ENCODE measurements around the gene TSPAN5.

Gene TSPAN5

GRCh38 chr4:98641906-98642668 lies 16.3 kb downstream of the TSPAN5 start (continued):
- TF ChIP-seq CSRNP3 (CRISPR knock-in tag; IDR thresholded peaks at IDR 0.05), result no peak

GRCh38 chr4:98641376-98641775 lies 17.0 kb downstream of the TSPAN5 start:
- ATAC-seq, result peak; percentile 13; the same call in 2 of the 3 replicates
- TF ChIP-seq SNAI2 (CRISPR knock-in tag; IDR thresholded peaks at IDR 0.05), result no peak
- no peak for TF ChIP-seq ZFP30 (CRISPR knock-in tag; IDR thresholded peaks at IDR 0.05)
- TF ChIP-seq ZNF70 (CRISPR knock-in tag; IDR thresholded peaks at IDR 0.05), result no peak
- TF ChIP-seq ESRRG (CRISPR knock-in tag; IDR thresholded peaks at IDR 0.05), result no peak
- no peak for TF ChIP-seq ZNF565 (CRISPR knock-in tag; conservative IDR thresholded peaks at IDR 0.05; ENCODE audit: low read depth)
- no peak for TF ChIP-seq TOX (CRISPR knock-in tag; IDR thresholded peaks at IDR 0.05; ENCODE audit: borderline replicate concordance)
- TF ChIP-seq ISL1 (CRISPR knock-in tag; IDR thresholded peaks at IDR 0.05), result no peak
- no peak for TF ChIP-seq RARB (CRISPR knock-in tag; IDR thresholded peaks at IDR 0.05)
- TF ChIP-seq BACH2 (CRISPR knock-in tag; IDR thresholded peaks at IDR 0.05; ENCODE audit: borderline replicate concordance), result no peak

- peak; percentile 33 for ATAC-seq
These were observed 18.9 kb downstream of the TSPAN5 start for GRCh38 chr4:98639523-98639922.

GRCh38 chr4:98639108-98639507 lies 19.3 kb downstream of the TSPAN5 start:
- no peak for ATAC-seq
- TF ChIP-seq ZFP3 (CRISPR knock-in tag; IDR thresholded peaks at IDR 0.05) (no peak), GLIS3 (CRISPR knock-in tag; IDR thresholded peaks at IDR 0.05) (no peak), TOX (CRISPR knock-in tag; IDR thresholded peaks at IDR 0.05; ENCODE audit: borderline replicate concordance) (no peak), ZNF565 (CRISPR knock-in tag; conservative IDR thresholded peaks at IDR 0.05; ENCODE audit: low read depth) (no peak), ESRRG (CRISPR knock-in tag; IDR thresholded peaks at IDR 0.05) (no peak), SNAI2 (CRISPR knock-in tag; IDR thresholded peaks at IDR 0.05) (no peak), ZC3H10 (CRISPR knock-in tag; IDR thresholded peaks at IDR 0.05) (no peak), CSRNP3 (CRISPR knock-in tag; IDR thresholded peaks at IDR 0.05) (no peak), ARNTL (CRISPR knock-in tag; IDR thresholded peaks at IDR 0.05; ENCODE audit: borderline replicate concordance, low read depth) (no peak), TCF4 (CRISPR knock-in tag; IDR thresholded peaks at IDR 0.05; ENCODE audit: borderline replicate concordance) (no peak)
- TF ChIP-seq, protein P1, sequence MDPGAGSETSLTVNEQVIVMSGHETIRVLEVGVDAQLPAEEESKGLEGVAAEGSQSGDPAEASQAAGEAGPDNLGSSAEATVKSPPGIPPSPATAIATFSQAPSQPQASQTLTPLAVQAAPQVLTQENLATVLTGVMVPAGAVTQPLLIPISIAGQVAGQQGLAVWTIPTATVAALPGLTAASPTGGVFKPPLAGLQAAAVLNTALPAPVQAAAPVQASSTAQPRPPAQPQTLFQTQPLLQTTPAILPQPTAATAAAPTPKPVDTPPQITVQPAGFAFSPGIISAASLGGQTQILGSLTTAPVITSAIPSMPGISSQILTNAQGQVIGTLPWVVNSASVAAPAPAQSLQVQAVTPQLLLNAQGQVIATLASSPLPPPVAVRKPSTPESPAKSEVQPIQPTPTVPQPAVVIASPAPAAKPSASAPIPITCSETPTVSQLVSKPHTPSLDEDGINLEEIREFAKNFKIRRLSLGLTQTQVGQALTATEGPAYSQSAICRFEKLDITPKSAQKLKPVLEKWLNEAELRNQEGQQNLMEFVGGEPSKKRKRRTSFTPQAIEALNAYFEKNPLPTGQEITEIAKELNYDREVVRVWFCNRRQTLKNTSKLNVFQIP (CRISPR knock-in tag; IDR thresholded peaks at IDR 0.05; ENCODE audit: borderline replicate concordance, low read depth), result no peak

More at GRCh38 chr4:98639523-98639922, 18.9 kb downstream of the TSPAN5 start:
- TF ChIP-seq CSDC2 (CRISPR knock-in tag; IDR thresholded peaks at IDR 0.05), result no peak
- no peak for TF ChIP-seq OSR1 (CRISPR knock-in tag; IDR thresholded peaks at IDR 0.05)
- TF ChIP-seq ZNF70 (CRISPR knock-in tag; IDR thresholded peaks at IDR 0.05), result no peak
- TF ChIP-seq ZFP30 (CRISPR knock-in tag; IDR thresholded peaks at IDR 0.05), result no peak

DNA sequence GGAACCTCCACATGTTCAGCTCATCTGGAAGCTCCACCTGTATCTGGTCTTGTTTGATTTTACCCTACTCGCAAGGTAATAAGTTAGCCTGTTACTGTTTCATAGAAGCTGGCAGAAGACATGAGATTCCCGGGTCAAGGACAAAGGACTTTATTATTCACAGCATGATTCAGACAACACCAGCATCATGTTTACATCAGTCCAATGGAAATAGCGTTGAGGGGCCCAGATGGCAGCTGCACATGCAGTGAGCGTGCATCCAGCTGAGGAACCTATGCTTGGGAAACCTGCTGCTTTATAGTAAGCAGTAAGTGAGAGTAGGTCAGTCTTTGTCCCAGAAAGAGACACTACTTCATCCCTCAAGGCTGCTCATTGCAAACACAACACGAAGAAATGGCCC lies 19.8 kb downstream of the TSPAN5 start:
- no peak for TF ChIP-seq SNAI2 (CRISPR knock-in tag; IDR thresholded peaks at IDR 0.05)
- TF ChIP-seq OSR1 (CRISPR knock-in tag; IDR thresholded peaks at IDR 0.05), result no peak
- no peak for TF ChIP-seq TOX (CRISPR knock-in tag; IDR thresholded peaks at IDR 0.05; ENCODE audit: borderline replicate concordance)
- TF ChIP-seq, protein P2, sequence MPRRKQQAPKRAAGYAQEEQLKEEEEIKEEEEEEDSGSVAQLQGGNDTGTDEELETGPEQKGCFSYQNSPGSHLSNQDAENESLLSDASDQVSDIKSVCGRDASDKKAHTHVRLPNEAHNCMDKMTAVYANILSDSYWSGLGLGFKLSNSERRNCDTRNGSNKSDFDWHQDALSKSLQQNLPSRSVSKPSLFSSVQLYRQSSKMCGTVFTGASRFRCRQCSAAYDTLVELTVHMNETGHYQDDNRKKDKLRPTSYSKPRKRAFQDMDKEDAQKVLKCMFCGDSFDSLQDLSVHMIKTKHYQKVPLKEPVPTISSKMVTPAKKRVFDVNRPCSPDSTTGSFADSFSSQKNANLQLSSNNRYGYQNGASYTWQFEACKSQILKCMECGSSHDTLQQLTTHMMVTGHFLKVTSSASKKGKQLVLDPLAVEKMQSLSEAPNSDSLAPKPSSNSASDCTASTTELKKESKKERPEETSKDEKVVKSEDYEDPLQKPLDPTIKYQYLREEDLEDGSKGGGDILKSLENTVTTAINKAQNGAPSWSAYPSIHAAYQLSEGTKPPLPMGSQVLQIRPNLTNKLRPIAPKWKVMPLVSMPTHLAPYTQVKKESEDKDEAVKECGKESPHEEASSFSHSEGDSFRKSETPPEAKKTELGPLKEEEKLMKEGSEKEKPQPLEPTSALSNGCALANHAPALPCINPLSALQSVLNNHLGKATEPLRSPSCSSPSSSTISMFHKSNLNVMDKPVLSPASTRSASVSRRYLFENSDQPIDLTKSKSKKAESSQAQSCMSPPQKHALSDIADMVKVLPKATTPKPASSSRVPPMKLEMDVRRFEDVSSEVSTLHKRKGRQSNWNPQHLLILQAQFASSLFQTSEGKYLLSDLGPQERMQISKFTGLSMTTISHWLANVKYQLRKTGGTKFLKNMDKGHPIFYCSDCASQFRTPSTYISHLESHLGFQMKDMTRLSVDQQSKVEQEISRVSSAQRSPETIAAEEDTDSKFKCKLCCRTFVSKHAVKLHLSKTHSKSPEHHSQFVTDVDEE (CRISPR knock-in tag; IDR thresholded peaks at IDR 0.05), result no peak
- no peak for TF ChIP-seq GLIS3 (CRISPR knock-in tag; IDR thresholded peaks at IDR 0.05)
- no peak for TF ChIP-seq ZNF565 (CRISPR knock-in tag; conservative IDR thresholded peaks at IDR 0.05; ENCODE audit: low read depth)
- no peak for TF ChIP-seq BACH2 (CRISPR knock-in tag; IDR thresholded peaks at IDR 0.05; ENCODE audit: borderline replicate concordance)
- no peak for TF ChIP-seq ISL1 (CRISPR knock-in tag; IDR thresholded peaks at IDR 0.05)
- no peak for ATAC-seq

Data from SK-N-SH treated with all-trans-retinoic acid at 6 μM for 48 hours (cell line).